ENCODE data around the gene RHBDD2. TPM values are rescaled to one million over a fixed set of nuclear protein-coding genes. Genes with fewer than 3 reads are reported as not detected.
"Not testable (repeated sequence)": the region's sequence is repeated elsewhere in the genome, so short reads cannot be mapped to it uniquely, and the experiment has no call there.

RHBDD2 gene
- total RNA-seq, 4 donors from 2014 or later, result 21.6 to 30.2 (median 25.6) TPM

- ATAC-seq, result no peak
- Histone ChIP-seq H3K4me1 (no peaks in the 10 kb centered on the region), H3K27ac (no peak overlapping the region), H3K36me3 (no peaks in the 10 kb centered on the region), H3K9me3 (no peaks in the 10 kb centered on the region), H3K4me3 (no peak overlapping the region), H3K27me3 (no peaks in the 10 kb centered on the region)
- no peak for TF ChIP-seq CTCF (IDR thresholded peaks at IDR 0.05)
- no peak for TF ChIP-seq POLR2A (IDR thresholded peaks at IDR 0.05)
- TF ChIP-seq EP300 (IDR thresholded peaks at IDR 0.05), result no peak
- no peak for TF ChIP-seq POLR2AphosphoS5 (IDR thresholded peaks at IDR 0.05)
- WGBS, 2 donors (ENCODE audit: low coverage in 1 of 2), result 65 to 70% methylated on average over 3 of the region's 3 CpGs
Observed at GRCh38 chr7:75849573-75849972, 29.3 kb upstream of the RHBDD2 start.

GRCh38 chr7:75850235-75850634 is 28.6 kb upstream of the RHBDD2 start:
- 74 to 83% methylated on average over 4 of the region's 4 CpGs for WGBS, 2 donors (ENCODE audit: low coverage in 1 of 2)
- Histone ChIP-seq H3K27ac (no peak overlapping the region), H3K4me1 (no peaks in the 10 kb centered on the region), H3K36me3 (no peaks in the 10 kb centered on the region), H3K27me3 (no peaks in the 10 kb centered on the region), H3K4me3 (no peak overlapping the region), H3K9me3 (no peaks in the 10 kb centered on the region)
- TF ChIP-seq POLR2A (IDR thresholded peaks at IDR 0.05) (no peak), CTCF (IDR thresholded peaks at IDR 0.05) (no peak), POLR2AphosphoS5 (IDR thresholded peaks at IDR 0.05) (no peak)
- ATAC-seq, result no peak

- Histone ChIP-seq H3K27ac (no peak overlapping the region), H3K27me3 (no peaks in the 10 kb centered on the region), H3K36me3 (no peaks in the 10 kb centered on the region), H3K9me3 (no peaks in the 10 kb centered on the region), H3K4me3 (no peak overlapping the region), H3K4me1 (no peaks in the 10 kb centered on the region)
- 91 to 94% methylated on average over 2 to 5 of the region's 5 CpGs for whole genome bisulfite sequencing, 2 donors (ENCODE audit: low coverage in 1 of 2)
- no peak for ATAC-seq
- TF ChIP-seq CTCF (IDR thresholded peaks at IDR 0.05) (no peak), EP300 (IDR thresholded peaks at IDR 0.05) (no peak), POLR2A (IDR thresholded peaks at IDR 0.05) (no peak), POLR2AphosphoS5 (IDR thresholded peaks at IDR 0.05) (no peak)
Observed at GRCh38 chr7:75854233-75854632, 24.6 kb upstream of the RHBDD2 start.

GRCh38 chr7:75854813-75855345 is 24.0 kb upstream of the RHBDD2 start:
- not testable (repeated sequence) for H3K9me3 ChIP-seq, H3K36me3 ChIP-seq, H3K27ac ChIP-seq, H3K27me3 ChIP-seq, H3K4me1 ChIP-seq, ATAC-seq, H3K4me3 ChIP-seq
- WGBS, 2 donors (ENCODE audit: low coverage in 1 of 2), result 94% methylated on average over 3 of the region's 10 CpGs; no CpG with 5 or more reads in 1 of the 2 donors

GRCh38 chr7:75856536-75856935 is 22.3 kb upstream of the RHBDD2 start:
- H3K36me3 ChIP-seq, result no peaks in the 10 kb centered on the region
- H3K9me3 ChIP-seq, result no peaks in the 10 kb centered on the region
- H3K27me3 ChIP-seq, result no peaks in the 10 kb centered on the region
- H3K4me1 ChIP-seq, result no peaks in the 10 kb centered on the region
- no peak for TF ChIP-seq POLR2AphosphoS5 (IDR thresholded peaks at IDR 0.05)
- no peak for TF ChIP-seq CTCF (IDR thresholded peaks at IDR 0.05)
- TF ChIP-seq POLR2A (IDR thresholded peaks at IDR 0.05), result no peak
- no peak for TF ChIP-seq EP300 (IDR thresholded peaks at IDR 0.05)
- no peak overlapping the region for H3K4me3 ChIP-seq
- 81 to 85% methylated on average over 5 to 6 of the region's 6 CpGs for WGBS, 2 donors (ENCODE audit: low coverage in 1 of 2)
- H3K27ac ChIP-seq, result no peak overlapping the region
- ATAC-seq, result peak; percentile 41

Measured in gastroesophageal sphincter (tissue), 4 donors.